SK-N-SH (cell line): ENCODE data around the gene APBB2. TPM values are rescaled to one million over a fixed set of nuclear protein-coding genes. Genes with fewer than 3 reads are reported as not detected.

ENCODE experiments used
- CTCF ChIA-PET: fragments of 300-600, 350-600 bp; formaldehyde crosslinking; extraction: SDS; loops from one replicate; lab custom pipeline; 2021; lab: Yijun Ruan, JAX
- POLR2A ChIA-PET: fragments of 350-600 bp; sonication (Branson Sonifier 250); formaldehyde crosslinking; extraction: SDS; loops from one replicate; lab custom pipeline; 2020; ENCODE audit warnings: antibody characterized with exemption, inconsistent platforms; lab: Yijun Ruan, JAX
- DNase-seq: peaks from one replicate; pipeline ENCODE4 v3.0.0; 2012
- H2AFZ ChIP-seq: fragments of 200-600 bp; sonication (generic); 2 replicates; pipeline ENCODE4 v1.8.1; 2016; ENCODE audit warnings: antibody characterized with exemption, mild to moderate bottlenecking, low read depth
- H3F3A ChIP-seq: fragments of 200-600 bp; sonication (generic); replicated peaks from 2 replicates; pipeline ENCODE3; 2016; ENCODE audit warnings: antibody characterized with exemption, mild to moderate bottlenecking; ENCODE audit not compliant: insufficient read depth
- H3K27ac ChIP-seq, 2 experiments: fragments of 200-500 bp in 1 of 2; fragments of 200-600 bp in 1 of 2; sonication (Bioruptor generic) in 1 of 2; sonication (generic), shearing (Covaris generic) in 1 of 2; 2 replicates each; pipeline versions ENCODE4 v1.5.1 to v1.6.1; 2014 to 2016; ENCODE audit warnings: low read depth in 2 of 2, inconsistent platforms in 1 of 2, low read length in 1 of 2, mild to moderate bottlenecking in 1 of 2, mixed read lengths in 1 of 2
- H3K27me3 ChIP-seq: fragments of 200-600 bp; sonication (generic), shearing (Covaris generic); 2 replicates; pipeline ENCODE4 v1.6.1; 2016; ENCODE audit warnings: mixed run types; ENCODE audit not compliant: insufficient read depth
- H3K36me3 ChIP-seq, 2 experiments: fragments of 200-500 bp in 1 of 2; fragments of 200-600 bp in 1 of 2; sonication (Bioruptor generic) in 1 of 2; sonication (generic) in 1 of 2; replicated peaks in 1 of 2; 2 replicates each; pipeline versions ENCODE3 to v1.5.1; 2014 to 2016; ENCODE audit warnings: low read length in 1 of 2, mild to moderate bottlenecking in 1 of 2; ENCODE audit not compliant: insufficient read depth in 2 of 2, control insufficient read depth in 1 of 2
- H3K4me1 ChIP-seq, 2 experiments: fragments of 200-500 bp in 1 of 2; fragments of 200-600 bp in 1 of 2; sonication (Bioruptor generic) in 1 of 2; sonication (generic), shearing (Covaris generic) in 1 of 2; 2 replicates each; pipeline versions ENCODE4 v1.5.1 to v1.6.1; 2014 to 2016; ENCODE audit warnings: low read depth in 1 of 2, low read length in 1 of 2, mixed run types in 1 of 2; ENCODE audit not compliant: insufficient read depth in 2 of 2, control insufficient read depth in 1 of 2
- H3K4me2 ChIP-seq: fragments of 200-600 bp; sonication (generic), shearing (Covaris generic); 2 replicates; pipeline ENCODE4 v1.6.1; 2017; ENCODE audit warnings: mixed run types
- H3K4me3 ChIP-seq, 2 experiments: fragments of 200-500 bp in 1 of 2; fragments of 200-600 bp in 1 of 2; sonication (Bioruptor generic) in 1 of 2; sonication (generic), shearing (Covaris generic) in 1 of 2; 2 replicates each; pipeline versions ENCODE4 v1.5.1 to v1.8.1; 2014 to 2016; ENCODE audit warnings: low read depth in 2 of 2, inconsistent platforms in 1 of 2, low read length in 1 of 2, mild to moderate bottlenecking in 1 of 2, mixed read lengths in 1 of 2, moderate library complexity in 1 of 2
- H3K79me2 ChIP-seq: fragments of 200-600 bp; sonication (generic); 2 replicates; pipeline ENCODE4 v1.8.1; 2017; ENCODE audit warnings: mild to moderate bottlenecking; ENCODE audit not compliant: insufficient read depth
- H3K9ac ChIP-seq: fragments of 200-600 bp; sonication (generic); 2 replicates; pipeline ENCODE4 v1.6.1; 2017; ENCODE audit warnings: mixed run types
- H3K9me2 ChIP-seq: fragments of 200-600 bp; sonication (generic); 2 replicates; pipeline ENCODE4 v1.6.1; 2017; ENCODE audit warnings: mixed run types
- H3K9me3 ChIP-seq: fragments of 200-600 bp; sonication (generic); 2 replicates; pipeline ENCODE4 v1.6.1; 2017; ENCODE audit warnings: mixed run types, mild to moderate bottlenecking, moderate library complexity
- H4K20me1 ChIP-seq: fragments of 200-600 bp; sonication (generic); 2 replicates; pipeline ENCODE4 v1.6.1; 2017; ENCODE audit warnings: mild to moderate bottlenecking, mixed run types; ENCODE audit not compliant: insufficient read depth
- CHD2 ChIP-seq: fragments of 150-350 bp; IDR thresholded peaks from 2 replicates; pipeline ENCODE4 v1.6.1; 2018; ENCODE audit warnings: low read length; ENCODE audit not compliant: partially characterized antibody
- CTCF ChIP-seq: fragments of 200-600 bp; sonication (generic); IDR thresholded peaks from 2 replicates; pipeline ENCODE4 v1.6.1; 2017; ENCODE audit warnings: antibody characterized with exemption, mild to moderate bottlenecking, moderate library complexity
- EZH2phosphoT487 ChIP-seq: fragments of 200-600 bp; sonication (generic); IDR thresholded peaks from 2 replicates; pipeline ENCODE4 v1.6.1; 2017; ENCODE audit warnings: low read depth, mixed run types, mild to moderate bottlenecking, antibody characterized with exemption, moderate library complexity, borderline replicate concordance
- FOXJ3 ChIP-seq: sonication (generic); formaldehyde crosslinking; IDR thresholded peaks from 2 replicates; pipeline ENCODE4 v1.5.1; 2020; ENCODE audit warnings: mild to moderate bottlenecking, missing genetic modification reagents
- FOXM1 ChIP-seq: IDR thresholded peaks from 2 replicates; pipeline ENCODE4 v1.4.0; 2012; ENCODE audit warnings: low read depth, mild to moderate bottlenecking
- GATA2 ChIP-seq: sonication (generic); formaldehyde crosslinking; IDR thresholded peaks from 2 replicates; pipeline ENCODE4 v1.5.0; 2020; ENCODE audit warnings: mild to moderate bottlenecking, missing genetic modification reagents
- JUND ChIP-seq: IDR thresholded peaks from 2 replicates; pipeline ENCODE4 v1.4.0; 2012
- MAX ChIP-seq: IDR thresholded peaks from 2 replicates; pipeline ENCODE4 v1.4.0; 2012; ENCODE audit warnings: low read depth
- NRF1 ChIP-seq: IDR thresholded peaks from 2 replicates; pipeline ENCODE4 v1.6.1; 2012; ENCODE audit warnings: low read depth, mild to moderate bottlenecking, low read length
- RAD21 ChIP-seq: IDR thresholded peaks from 2 replicates; pipeline ENCODE4 v1.6.1; 2012; ENCODE audit warnings: mild to moderate bottlenecking, low read length
- SMC3 ChIP-seq: IDR thresholded peaks from 2 replicates; pipeline ENCODE4 v1.6.1; 2012; ENCODE audit warnings: low read depth, low read length, improper control_type of control experiment
- USF1 ChIP-seq: IDR thresholded peaks from 2 replicates; pipeline ENCODE4 v1.4.0; 2012; ENCODE audit warnings: low read depth, borderline replicate concordance
- ZBTB33 ChIP-seq: IDR thresholded peaks from 2 replicates; pipeline ENCODE4 v1.4.0; 2012; ENCODE audit warnings: low read depth, borderline replicate concordance
- WGBS: methylation state at CpG from one replicate; pipeline ENCODE4 v1.1.6; 2017; ENCODE audit warnings: low lambda C conversion rate; 5-methylcytosine and 5-hydroxymethylcytosine counted together
- polyA plus RNA-seq, 3 experiments: library from polyadenylated mRNA; depleted of rRNA; stranded (reverse); fragments of >200 nt; gene quantifications; 2 replicates each; pipeline ENCODE4 v1.2.3, GENCODE V29; 2012
- TF ChIP-seq, protein P1 (sequence below): IDR thresholded peaks from 2 replicates; pipeline ENCODE4 v1.6.1; 2012; ENCODE audit warnings: mild to moderate bottlenecking, low read depth, low read length, moderate library complexity

Gene APBB2
- polyA plus RNA-seq, 1 of the 3 experiments (the other 2 are of a cell fraction): 49.8 TPM

- Histone ChIP-seq H2AFZ (no peak overlapping the region), H3K9me3 (no peaks in the 10 kb centered on the region), H3K9me2 (no peaks in the 10 kb centered on the region), H3K4me1 (0 out of 4 replicates have a peak, but pooled peaks cover 0 to 12% of the 10 kb centered on the region in 2 experiments), H3K9ac (no peak overlapping the region), H3K79me2 (peaks cover 65% of the 10 kb centered on the region), H3K27ac (no peak overlapping the region), H3K36me3 (peaks cover 3 to 10% of the 10 kb centered on the region in 2 experiments)
- peak; percentile 55 for DNase-seq
- CTCF ChIA-PET: interaction anchor here (0.6 to 10.9 kb wide), 34 partner anchors 9 to 653 kb away, joined by 3 to 155 read pairs (median 4); partner anchors contain the start of genes APBB2 and UCHL1
- TF ChIP-seq EZH2phosphoT487 (no peak), RAD21 (peak; percentile 69), ZBTB33 (no peak), SMC3 (peak; percentile 75), CTCF (peak; percentile 85)
- TF ChIP-seq, protein P1, sequence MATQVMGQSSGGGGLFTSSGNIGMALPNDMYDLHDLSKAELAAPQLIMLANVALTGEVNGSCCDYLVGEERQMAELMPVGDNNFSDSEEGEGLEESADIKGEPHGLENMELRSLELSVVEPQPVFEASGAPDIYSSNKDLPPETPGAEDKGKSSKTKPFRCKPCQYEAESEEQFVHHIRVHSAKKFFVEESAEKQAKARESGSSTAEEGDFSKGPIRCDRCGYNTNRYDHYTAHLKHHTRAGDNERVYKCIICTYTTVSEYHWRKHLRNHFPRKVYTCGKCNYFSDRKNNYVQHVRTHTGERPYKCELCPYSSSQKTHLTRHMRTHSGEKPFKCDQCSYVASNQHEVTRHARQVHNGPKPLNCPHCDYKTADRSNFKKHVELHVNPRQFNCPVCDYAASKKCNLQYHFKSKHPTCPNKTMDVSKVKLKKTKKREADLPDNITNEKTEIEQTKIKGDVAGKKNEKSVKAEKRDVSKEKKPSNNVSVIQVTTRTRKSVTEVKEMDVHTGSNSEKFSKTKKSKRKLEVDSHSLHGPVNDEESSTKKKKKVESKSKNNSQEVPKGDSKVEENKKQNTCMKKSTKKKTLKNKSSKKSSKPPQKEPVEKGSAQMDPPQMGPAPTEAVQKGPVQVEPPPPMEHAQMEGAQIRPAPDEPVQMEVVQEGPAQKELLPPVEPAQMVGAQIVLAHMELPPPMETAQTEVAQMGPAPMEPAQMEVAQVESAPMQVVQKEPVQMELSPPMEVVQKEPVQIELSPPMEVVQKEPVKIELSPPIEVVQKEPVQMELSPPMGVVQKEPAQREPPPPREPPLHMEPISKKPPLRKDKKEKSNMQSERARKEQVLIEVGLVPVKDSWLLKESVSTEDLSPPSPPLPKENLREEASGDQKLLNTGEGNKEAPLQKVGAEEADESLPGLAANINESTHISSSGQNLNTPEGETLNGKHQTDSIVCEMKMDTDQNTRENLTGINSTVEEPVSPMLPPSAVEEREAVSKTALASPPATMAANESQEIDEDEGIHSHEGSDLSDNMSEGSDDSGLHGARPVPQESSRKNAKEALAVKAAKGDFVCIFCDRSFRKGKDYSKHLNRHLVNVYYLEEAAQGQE: no peak
- TF ChIP-seq, all 33 proteins: peak for 3
- no peaks in the 10 kb centered on the region for H3K27me3 ChIP-seq
- POLR2A ChIA-PET: interaction anchor here (1.8 kb wide), 1 partner anchor 238 kb away, joined by 8 read pairs; the partner anchor contains the start of gene APBB2
- H3K4me3 ChIP-seq: no peak overlapping the region
- H3K4me2 ChIP-seq: no peak overlapping the region
- peaks cover 7% of the 10 kb centered on the region for H3F3A ChIP-seq
- no peaks in the 10 kb centered on the region for H4K20me1 ChIP-seq
Measured at GRCh38 chr4:40976343-40976742, 238.0 kb downstream of the APBB2 start.

GRCh38 chr4:40972722-40973121 is 241.6 kb downstream of the APBB2 start:
- CTCF ChIA-PET: interaction anchor here (0.6 to 10.9 kb wide), 6 partner anchors 13 to 248 kb away, joined by 3 to 155 read pairs (median 4); partner anchors contain the start of gene APBB2
- WGBS: 100% methylated on average over 1 of the region's 1 CpG
- Histone ChIP-seq H3F3A (no peaks in the 10 kb centered on the region), H2AFZ (no peak overlapping the region), H3K9me3 (no peaks in the 10 kb centered on the region), H3K9me2 (no peaks in the 10 kb centered on the region), H3K4me2 (no peak overlapping the region), H3K9ac (no peak overlapping the region), H3K27ac (no peak overlapping the region), H3K4me3 (no peak overlapping the region), H3K36me3 (peaks cover 10 to 18% of the 10 kb centered on the region in 2 experiments), H3K27me3 (no peaks in the 10 kb centered on the region), H3K4me1 (peaks cover 0 to 12% of the 10 kb centered on the region in 2 experiments; a peak in 2 of 4 replicates), H4K20me1 (no peaks in the 10 kb centered on the region), H3K79me2 (peaks cover 66% of the 10 kb centered on the region)
- TF ChIP-seq NRF1 (no peak), CHD2 (no peak), MAX (no peak), JUND (no peak), USF1 (no peak), FOXJ3 (CRISPR knock-in tag) (no peak), GATA2 (CRISPR knock-in tag) (no peak), FOXM1 (no peak)
- POLR2A ChIA-PET: no interaction called here
- DNase-seq: no peak
